ENCODE data around the gene TIRAP. TPM values are rescaled to one million over a fixed set of nuclear protein-coding genes. Genes with fewer than 3 reads are reported as not detected.

TIRAP gene, protein sequence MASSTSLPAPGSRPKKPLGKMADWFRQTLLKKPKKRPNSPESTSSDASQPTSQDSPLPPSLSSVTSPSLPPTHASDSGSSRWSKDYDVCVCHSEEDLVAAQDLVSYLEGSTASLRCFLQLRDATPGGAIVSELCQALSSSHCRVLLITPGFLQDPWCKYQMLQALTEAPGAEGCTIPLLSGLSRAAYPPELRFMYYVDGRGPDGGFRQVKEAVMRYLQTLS
- 1 to 10 TPM; 5.7 to 5.9 TPM for total RNA-seq
- polyA plus RNA-seq (ENCODE audit: insufficient read depth, low read depth, low replicate concordance), result 3.6 TPM
- long read RNA-seq, donor 1, result 0 reads
- long read RNA-seq, donor 2, result 0 reads

DNA sequence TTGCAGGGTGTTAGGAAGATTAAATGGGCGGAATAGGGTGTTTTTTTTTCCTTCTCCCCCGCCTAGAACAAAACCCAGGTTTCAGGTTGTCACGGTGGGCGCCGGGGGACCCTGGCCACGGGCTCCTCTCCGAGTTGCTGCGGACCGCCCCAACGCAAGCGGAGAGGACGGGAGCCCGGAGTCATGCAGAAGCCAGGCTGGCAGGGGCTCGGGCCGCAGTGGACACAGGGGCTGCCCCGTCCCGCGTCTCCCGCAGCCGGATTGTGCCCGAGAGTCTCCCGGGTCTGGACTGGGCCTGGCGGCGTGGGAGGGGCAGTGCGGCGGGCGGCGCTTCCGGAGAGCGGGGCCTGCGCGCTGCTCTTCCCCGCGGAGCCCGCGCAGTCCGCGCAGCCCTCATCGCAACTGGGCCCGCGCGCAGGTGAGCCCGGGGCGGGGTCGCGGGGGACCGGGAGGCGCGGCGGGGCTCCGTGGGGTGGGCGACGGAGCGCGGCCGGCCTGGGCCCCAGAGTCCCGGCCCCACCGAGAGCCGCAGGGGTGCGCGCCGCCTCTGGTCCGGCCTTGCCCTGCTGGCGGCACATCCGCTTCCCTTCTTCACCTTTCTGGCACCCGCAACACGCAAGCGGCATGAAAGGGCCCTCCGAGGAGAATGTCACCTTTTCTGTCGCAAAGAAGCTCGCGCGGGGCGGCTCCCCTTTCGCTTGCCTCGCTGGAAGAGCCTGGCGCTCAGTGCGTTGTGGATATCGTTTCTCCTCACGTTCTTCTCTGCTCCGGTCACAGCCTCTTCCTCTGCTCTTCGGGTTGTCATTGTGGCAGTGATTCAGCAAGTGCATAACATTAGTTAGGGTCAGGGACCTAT, at the start of gene TIRAP:
TIRAP (plus strand) TSS at position 358 of the 856 bp plus-strand sequence. CDS start 7,802 bp downstream, outside the sequence.
- WGBS, 2 donors, result 0 to 1% methylated on average over 9 to 71 of the region's 82 CpGs
- Histone ChIP-seq H3K4me1 (peaks cover 7% of the 10 kb centered on the region), H3K36me3 (ENCODE audit: low read depth, missing control alignments) (no peaks in the 10 kb centered on the region), H3K9me3 (no peaks in the 10 kb centered on the region), H3K27ac (peak within 1 kb of the TSS; percentile 71 to 78), H3K27me3 (no peaks in the 10 kb centered on the region), H3K4me3 (peak within 1 kb of the TSS; percentile 71 to 77)
- intact Hi-C loops (cut with DNase I; ENCODE audit: low total_unique reads), result no loop called here
- DNase-seq, result peak; percentile 67
- no peak for TF ChIP-seq POLR2A (IDR thresholded peaks at IDR 0.05)
- TF ChIP-seq, protein P1, sequence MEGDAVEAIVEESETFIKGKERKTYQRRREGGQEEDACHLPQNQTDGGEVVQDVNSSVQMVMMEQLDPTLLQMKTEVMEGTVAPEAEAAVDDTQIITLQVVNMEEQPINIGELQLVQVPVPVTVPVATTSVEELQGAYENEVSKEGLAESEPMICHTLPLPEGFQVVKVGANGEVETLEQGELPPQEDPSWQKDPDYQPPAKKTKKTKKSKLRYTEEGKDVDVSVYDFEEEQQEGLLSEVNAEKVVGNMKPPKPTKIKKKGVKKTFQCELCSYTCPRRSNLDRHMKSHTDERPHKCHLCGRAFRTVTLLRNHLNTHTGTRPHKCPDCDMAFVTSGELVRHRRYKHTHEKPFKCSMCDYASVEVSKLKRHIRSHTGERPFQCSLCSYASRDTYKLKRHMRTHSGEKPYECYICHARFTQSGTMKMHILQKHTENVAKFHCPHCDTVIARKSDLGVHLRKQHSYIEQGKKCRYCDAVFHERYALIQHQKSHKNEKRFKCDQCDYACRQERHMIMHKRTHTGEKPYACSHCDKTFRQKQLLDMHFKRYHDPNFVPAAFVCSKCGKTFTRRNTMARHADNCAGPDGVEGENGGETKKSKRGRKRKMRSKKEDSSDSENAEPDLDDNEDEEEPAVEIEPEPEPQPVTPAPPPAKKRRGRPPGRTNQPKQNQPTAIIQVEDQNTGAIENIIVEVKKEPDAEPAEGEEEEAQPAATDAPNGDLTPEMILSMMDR (IDR thresholded peaks at IDR 0.05), result peak in 1 of 3 experiments; percentile 35

DNA sequence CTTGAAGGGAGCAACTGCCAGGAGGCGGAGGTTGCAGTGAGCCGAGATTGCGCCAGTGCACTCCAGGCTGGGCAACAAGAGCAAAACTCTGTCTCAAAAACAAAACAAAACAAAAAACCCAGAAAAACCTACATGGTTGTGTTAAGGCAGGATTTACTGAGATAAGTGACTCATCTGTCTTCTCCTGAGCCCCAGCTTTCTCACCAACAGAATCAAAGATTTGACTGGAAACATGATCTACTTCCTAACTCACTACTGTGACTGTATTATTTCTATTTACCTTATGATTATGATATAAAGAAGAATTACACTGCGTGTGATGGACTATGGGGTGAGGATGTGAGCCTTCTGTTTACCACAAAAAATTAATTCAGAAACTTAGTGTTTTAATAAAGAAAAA, 49.5 kb upstream of the TIRAP start:
- H3K4me3 ChIP-seq, result no peak overlapping the region
- H3K4me1 ChIP-seq, result no peaks in the 10 kb centered on the region
- TF ChIP-seq, protein P1 (IDR thresholded peaks at IDR 0.05), result no peak
- TF ChIP-seq POLR2A (IDR thresholded peaks at IDR 0.05), result no peak
- intact Hi-C loops (cut with DNase I; ENCODE audit: low total_unique reads), result no loop called here
- WGBS, 2 donors, result 95 to 96% methylated on average over 4 of the region's 4 CpGs
- no peak overlapping the region for H3K27ac ChIP-seq
- DNase-seq, result no peak
- H3K36me3 ChIP-seq (ENCODE audit: low read depth, missing control alignments), result no peaks in the 10 kb centered on the region
- H3K9me3 ChIP-seq, result no peaks in the 10 kb centered on the region
- no peaks in the 10 kb centered on the region for H3K27me3 ChIP-seq

DNA sequence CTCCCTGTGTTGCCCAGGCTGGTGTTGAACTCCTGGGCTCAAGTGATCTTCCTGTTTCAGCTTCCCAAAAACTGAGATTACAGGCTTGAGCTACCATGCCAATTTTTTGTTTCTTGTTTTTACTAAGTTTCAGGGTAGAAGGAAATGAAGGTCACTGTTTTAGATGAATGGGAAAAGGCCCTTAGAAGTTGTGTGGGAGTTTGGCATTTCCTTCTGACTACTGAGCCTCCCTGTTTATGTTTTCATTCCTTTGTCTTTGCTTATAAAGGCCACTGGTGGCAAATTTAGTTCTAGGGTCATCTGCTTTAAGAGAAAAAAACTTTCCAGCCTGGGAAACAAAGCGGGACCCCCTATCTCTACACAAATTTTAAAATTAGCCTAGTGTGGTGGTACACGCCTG, 36.3 kb upstream of the TIRAP start:
- Histone ChIP-seq H3K4me1 (no peaks in the 10 kb centered on the region), H3K27ac (no peak overlapping the region), H3K9me3 (no peaks in the 10 kb centered on the region), H3K27me3 (no peaks in the 10 kb centered on the region), H3K36me3 (ENCODE audit: low read depth, missing control alignments) (no peaks in the 10 kb centered on the region), H3K4me3 (no peak overlapping the region)
- intact Hi-C loops (cut with DNase I; ENCODE audit: low total_unique reads), result no loop called here
- no peak for DNase-seq
- WGBS, 2 donors, result 62 to 65% methylated on average over 2 of the region's 2 CpGs
- TF ChIP-seq, protein P1 (IDR thresholded peaks at IDR 0.05), result no peak
- TF ChIP-seq POLR2A (IDR thresholded peaks at IDR 0.05), result no peak

DNA sequence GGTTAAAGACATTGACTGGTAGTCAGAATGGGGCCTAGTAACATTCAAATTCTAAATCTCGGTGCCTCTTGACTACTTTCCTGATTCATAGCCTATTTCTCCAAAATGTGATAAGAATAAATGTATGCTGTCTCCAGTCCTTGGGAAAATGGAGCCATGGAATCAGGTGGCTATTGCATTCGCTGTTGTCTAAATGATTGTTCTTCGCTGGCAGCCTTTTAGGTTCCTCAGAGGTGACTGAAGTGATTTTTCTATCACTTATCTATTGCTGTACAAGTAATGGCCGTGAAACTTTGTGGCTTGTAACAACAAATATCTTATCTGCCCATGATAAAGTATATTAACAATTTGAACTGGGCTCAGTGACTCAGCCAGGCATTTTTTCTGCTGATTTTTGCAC, 29.6 kb upstream of the TIRAP start:
- 53 to 57% methylated on average over 4 of the region's 4 CpGs for WGBS, 2 donors
- H3K36me3 ChIP-seq (ENCODE audit: low read depth, missing control alignments), result no peaks in the 10 kb centered on the region

More for the DNA sequence above, 29.6 kb upstream of the TIRAP start:
- H3K27me3 ChIP-seq, result no peaks in the 10 kb centered on the region
- H3K27ac ChIP-seq, result no peak overlapping the region
- DNase-seq, result no peak
- TF ChIP-seq, protein P1 (IDR thresholded peaks at IDR 0.05), result no peak
- TF ChIP-seq POLR2A (IDR thresholded peaks at IDR 0.05), result no peak
- H3K4me1 ChIP-seq, result peaks cover 6% of the 10 kb centered on the region
- no peaks in the 10 kb centered on the region for H3K9me3 ChIP-seq
- intact Hi-C loops (cut with DNase I; ENCODE audit: low total_unique reads), result no loop called here
- H3K4me3 ChIP-seq, result no peak overlapping the region

All from testis (tissue), 5 donors.